Parathyroid adenoma (tissue), 2 donors: Measurements from ENCODE around the gene GLIS1.

Source experiments
- H2AFZ ChIP-seq: fragments of 300-600 bp; sonication (generic); one replicate; pipeline ENCODE4 v1.7.0; 2017; ENCODE audit warnings: antibody characterized with exemption, mild to moderate bottlenecking
- H3K27ac ChIP-seq: fragments of 300-600 bp; sonication (generic); one replicate; pipeline ENCODE4 v1.7.0; 2017
- H3K27me3 ChIP-seq: fragments of 300-600 bp; sonication (generic); one replicate; pipeline ENCODE4 v1.7.0; 2017; ENCODE audit warnings: low read length; ENCODE audit not compliant: control insufficient read depth, insufficient read depth
- H3K36me3 ChIP-seq: fragments of 300-600 bp; sonication (generic); one replicate; pipeline ENCODE4 v1.7.0; 2017; ENCODE audit warnings: low read length; ENCODE audit not compliant: control insufficient read depth, insufficient read depth
- H3K4me1 ChIP-seq: fragments of 300-600 bp; sonication (generic); one replicate; pipeline ENCODE4 v1.7.0; 2017; ENCODE audit warnings: control low read depth
- H3K4me2 ChIP-seq: fragments of 300-600 bp; sonication (generic); one replicate; pipeline ENCODE4 v1.7.0; 2017; ENCODE audit warnings: low read length
- H3K4me3 ChIP-seq: fragments of 300-600 bp; sonication (generic); one replicate; pipeline ENCODE4 v1.7.0; 2017; ENCODE audit warnings: low read depth, low read length
- H3K79me2 ChIP-seq: fragments of 300-600 bp; sonication (generic); one replicate; pipeline ENCODE4 v1.7.0; 2017; ENCODE audit warnings: control low read depth
- H3K9ac ChIP-seq: fragments of 300-600 bp; sonication (generic); one replicate; pipeline ENCODE4 v1.7.0; 2017; ENCODE audit warnings: mild to moderate bottlenecking
- H3K9me3 ChIP-seq: fragments of 300-600 bp; sonication (generic); one replicate; pipeline ENCODE4 v1.7.0; 2017; ENCODE audit warnings: low read length; ENCODE audit not compliant: control insufficient read depth
- CTCF ChIP-seq: fragments of 300-600 bp; sonication (generic); IDR thresholded peaks from one replicate; pipeline ENCODE4 v1.7.0; 2017; ENCODE audit warnings: antibody characterized with exemption, mild to moderate bottlenecking
- donor health status: primary hyperparathyroidism.

Gene GLIS1

GRCh38 chr1:53513846-53514245, 225.1 kb downstream of the GLIS1 start:
- Histone ChIP-seq H3K4me2 (no peak overlapping the region), H3K4me1 (no peaks in the 10 kb centered on the region), H3K9ac (no peak overlapping the region), H3K79me2 (no peaks in the 10 kb centered on the region), H3K4me3 (no peak overlapping the region), H3K9me3 (no peaks in the 10 kb centered on the region), H3K27ac (no peak overlapping the region), H3K27me3 (no peaks in the 10 kb centered on the region), H3K36me3 (no peaks in the 10 kb centered on the region), H2AFZ (no peak overlapping the region)
- TF ChIP-seq CTCF: no peak

GRCh38 chr1:53512807-53513755, 225.9 kb downstream of the GLIS1 start:
- no peak overlapping the region for H3K27ac ChIP-seq

GRCh38 chr1:53511933-53512806, 226.8 kb downstream of the GLIS1 start:
- Histone ChIP-seq H3K4me1 (no peaks in the 10 kb centered on the region), H3K36me3 (no peaks in the 10 kb centered on the region), H3K79me2 (no peaks in the 10 kb centered on the region), H3K4me3 (no peak overlapping the region), H3K27me3 (no peaks in the 10 kb centered on the region), H3K9ac (no peak overlapping the region), H3K4me2 (no peak overlapping the region), H3K9me3 (no peaks in the 10 kb centered on the region), H3K27ac (no peak overlapping the region), H2AFZ (no peak overlapping the region)
- no peak for TF ChIP-seq CTCF

More at GRCh38 chr1:53512807-53513755, 225.9 kb downstream of the GLIS1 start:
- Histone ChIP-seq H3K4me3 (no peak overlapping the region), H3K27me3 (no peaks in the 10 kb centered on the region), H3K9ac (no peak overlapping the region), H3K4me1 (no peaks in the 10 kb centered on the region), H3K9me3 (no peaks in the 10 kb centered on the region), H3K36me3 (no peaks in the 10 kb centered on the region), H3K4me2 (no peak overlapping the region), H2AFZ (no peak overlapping the region), H3K79me2 (no peaks in the 10 kb centered on the region)
- TF ChIP-seq CTCF: no peak

- TF ChIP-seq CTCF: no peak
- H3K27ac ChIP-seq: no peak overlapping the region
- no peak overlapping the region for H3K4me2 ChIP-seq
- H3K36me3 ChIP-seq: no peaks in the 10 kb centered on the region
- H3K4me1 ChIP-seq: no peaks in the 10 kb centered on the region
- no peaks in the 10 kb centered on the region for H3K9me3 ChIP-seq
- no peak overlapping the region for H2AFZ ChIP-seq
- H3K79me2 ChIP-seq: no peaks in the 10 kb centered on the region
- H3K27me3 ChIP-seq: no peaks in the 10 kb centered on the region
- no peak overlapping the region for H3K9ac ChIP-seq
- no peak overlapping the region for H3K4me3 ChIP-seq
Observed at GRCh38 chr1:53511323-53511932, 227.5 kb downstream of the GLIS1 start.
